Activated CD4-positive, alpha-beta memory T cell treated with anti-CD3 and anti-CD28 coated beads for 36 hours (primary cell): ENCODE data around the gene SGF29. TPM values are rescaled to one million over a fixed set of nuclear protein-coding genes. Genes with fewer than 3 reads are reported as not detected.
"Not testable (repeated sequence)": the region's sequence is repeated elsewhere in the genome, so short reads cannot be mapped to it uniquely, and the experiment has no call there.

Source experiments
- CTCF ChIA-PET: fragments of 350-600 bp; sonication (Branson Sonifier 250); formaldehyde crosslinking; loops from one replicate; lab custom pipeline; 2021; ENCODE audit warnings: antibody characterized with exemption, inconsistent platforms; lab: Charles Lee
- POLR2A ChIA-PET: fragments of 350-600 bp; sonication (Branson Sonifier 250); formaldehyde crosslinking; loops from one replicate; lab custom pipeline; 2021; ENCODE audit warnings: antibody characterized with exemption; lab: Charles Lee
- DNase-seq: peaks from one replicate; pipeline ENCODE4 v3.0.0-alpha.2; 2020
- H3K27ac Mint-ChIP-seq: one replicate; pipeline ENCODE4 v1.8.0; 2021; ENCODE audit warnings: mixed read lengths
- H3K27me3 Mint-ChIP-seq: one replicate; pipeline ENCODE4 v1.8.0; 2021; ENCODE audit warnings: mixed read lengths
- H3K36me3 Mint-ChIP-seq: one replicate; pipeline ENCODE4 v1.8.0; 2021; ENCODE audit warnings: mixed read lengths
- H3K4me1 Mint-ChIP-seq: one replicate; pipeline ENCODE4 v1.8.0; 2021; ENCODE audit warnings: low read depth, mixed read lengths
- H3K4me3 Mint-ChIP-seq: one replicate; pipeline ENCODE4 v1.8.0; 2021; ENCODE audit warnings: mild to moderate bottlenecking, mixed read lengths
- H3K9me3 Mint-ChIP-seq: one replicate; pipeline ENCODE4 v1.8.0; 2021; ENCODE audit warnings: mixed read lengths
- intact Hi-C: fragments of 100-400 bp; cut with micrococcal nuclease; formaldehyde crosslinking; loops from one replicate; pipeline ENCODE4 v1.15.1; 2023
- total RNA-seq, 2 experiments: library from RNA; stranded (reverse); gene quantifications; one replicate each; pipeline ENCODE4 v1.2.3, GENCODE V29; 2021

SGF29 gene
- total RNA-seq, 2 experiments from 2014 or later: 17.8 to 18.5 TPM

GRCh38 chr16:28537964-28538732, 15.6 kb upstream of the SGF29 start:
- Mint-ChIP-seq H3K4me3 (no peak overlapping the region), H3K4me1 (peaks cover 27% of the 10 kb centered on the region)
- intact Hi-C loops: no loop called here

GRCh38 chr16:28538733-28539596, 14.8 kb upstream of the SGF29 start, which contains the start of gene NUPR1:
Gene NUPR1 (minus strand): TSS chr16:28538974. CDS start chr16:28538907, 67 bp downstream.
- Mint-ChIP-seq H3K36me3 (no peaks in the 10 kb centered on the region), H3K27ac (no peak within 1 kb of the TSS)
- DNase-seq: no peak

More at GRCh38 chr16:28537964-28538732, 15.6 kb upstream of the SGF29 start:
- Mint-ChIP-seq H3K9me3 (no peaks in the 10 kb centered on the region), H3K36me3 (no peaks in the 10 kb centered on the region), H3K27ac (no peak overlapping the region), H3K27me3 (no peaks in the 10 kb centered on the region)
- CTCF ChIA-PET: no interaction called here
- POLR2A ChIA-PET: interaction anchor here (0.6 kb wide), 1 partner anchor 46 kb away, joined by 4 read pairs; the partner anchor contains the start of gene CLN3
- DNase-seq: no peak

GRCh38 chr16:28540346-28540745, 13.4 kb upstream of the SGF29 start:
- H3K27me3 Mint-ChIP-seq: no peaks in the 10 kb centered on the region
- ChIA-PET POLR2A (no interaction called here), CTCF (interaction anchor here (0.6 kb wide), 1 partner anchor 314 kb away, joined by 5 read pairs; no protein-coding TSS in a partner anchor)
- no peak overlapping the region for H3K27ac Mint-ChIP-seq
- no peaks in the 10 kb centered on the region for H3K9me3 Mint-ChIP-seq
- peaks cover 11% of the 10 kb centered on the region for H3K4me1 Mint-ChIP-seq
- no peaks in the 10 kb centered on the region for H3K36me3 Mint-ChIP-seq
- intact Hi-C loops: no loop called here
- DNase-seq: no peak
- no peak overlapping the region for H3K4me3 Mint-ChIP-seq

More at GRCh38 chr16:28538733-28539596, 14.8 kb upstream of the SGF29 start, which contains the start of gene NUPR1:
- Mint-ChIP-seq H3K9me3 (no peaks in the 10 kb centered on the region), H3K4me3 (no peak within 1 kb of the TSS), H3K4me1 (peaks cover 24% of the 10 kb centered on the region), H3K27me3 (no peaks in the 10 kb centered on the region)
- ChIA-PET POLR2A (interaction anchor here (0.6 kb wide), 1 partner anchor 47 kb away, joined by 4 read pairs; the partner anchor contains the start of gene CLN3), CTCF (interaction anchor here (0.7 kb wide), 1 partner anchor 300 kb away, joined by 3 read pairs; no protein-coding TSS in a partner anchor)
- intact Hi-C loops: no loop called here

GRCh38 chr16:28542646-28543045, 11.1 kb upstream of the SGF29 start:
- Mint-ChIP-seq H3K27ac (no peak overlapping the region), H3K27me3 (no peaks in the 10 kb centered on the region)
- POLR2A ChIA-PET: no interaction called here

GRCh38 chr16:28543072-28543471, 10.6 kb upstream of the SGF29 start:
- CTCF ChIA-PET: no interaction called here
- peaks cover 7% of the 10 kb centered on the region for H3K4me1 Mint-ChIP-seq
- intact Hi-C loops: no loop called here

More at GRCh38 chr16:28542646-28543045, 11.1 kb upstream of the SGF29 start:
- H3K4me3 Mint-ChIP-seq: no peak overlapping the region
- H3K36me3 Mint-ChIP-seq: no peaks in the 10 kb centered on the region
- CTCF ChIA-PET: no interaction called here
- H3K9me3 Mint-ChIP-seq: no peaks in the 10 kb centered on the region
- no peak for DNase-seq
- H3K4me1 Mint-ChIP-seq: peaks cover 7% of the 10 kb centered on the region
- intact Hi-C loops: no loop called here

GRCh38 chr16:28544998-28545397, 8.7 kb upstream of the SGF29 start:
- Mint-ChIP-seq H3K27me3 (peaks cover 3% of the 10 kb centered on the region), H3K4me1 (peaks cover 11% of the 10 kb centered on the region), H3K4me3 (no peak overlapping the region), H3K9me3 (no peaks in the 10 kb centered on the region), H3K27ac (no peak overlapping the region), H3K36me3 (no peaks in the 10 kb centered on the region)
- ChIA-PET CTCF (interaction anchor here (1.4 kb wide), 1 partner anchor 224 kb away, joined by 3 read pairs; no protein-coding TSS in a partner anchor), POLR2A (no interaction called here)
- intact Hi-C loops: no loop called here
- no peak for DNase-seq

More at GRCh38 chr16:28543072-28543471, 10.6 kb upstream of the SGF29 start:
- H3K36me3 Mint-ChIP-seq: no peaks in the 10 kb centered on the region
- H3K4me3 Mint-ChIP-seq: no peak overlapping the region
- POLR2A ChIA-PET: no interaction called here
- no peak for DNase-seq
- H3K27ac Mint-ChIP-seq: no peak overlapping the region
- H3K27me3 Mint-ChIP-seq: no peaks in the 10 kb centered on the region
- no peaks in the 10 kb centered on the region for H3K9me3 Mint-ChIP-seq

GRCh38 chr16:28545964-28546363, 7.8 kb upstream of the SGF29 start:
- H3K4me3 Mint-ChIP-seq, H3K27me3 Mint-ChIP-seq, CTCF ChIA-PET, POLR2A ChIA-PET, DNase-seq, H3K27ac Mint-ChIP-seq, H3K9me3 Mint-ChIP-seq, H3K36me3 Mint-ChIP-seq, intact Hi-C loops: not testable (repeated sequence)
- H3K4me1 Mint-ChIP-seq: peaks cover 11% of the 10 kb centered on the region

- H3K4me3 Mint-ChIP-seq: no peak overlapping the region
- H3K36me3 Mint-ChIP-seq: no peaks in the 10 kb centered on the region
- no peak for DNase-seq
- H3K27me3 Mint-ChIP-seq: peaks cover 3% of the 10 kb centered on the region
- H3K9me3 Mint-ChIP-seq: no peaks in the 10 kb centered on the region
- CTCF ChIA-PET: no interaction called here
- no peak overlapping the region for H3K27ac Mint-ChIP-seq
- intact Hi-C loops: no loop called here
- peaks cover 11% of the 10 kb centered on the region for H3K4me1 Mint-ChIP-seq
- POLR2A ChIA-PET: no interaction called here
Measured at GRCh38 chr16:28546626-28547025, 7.1 kb upstream of the SGF29 start.

GRCh38 chr16:28548306-28548802, 5.4 kb upstream of the SGF29 start:
- no peak for DNase-seq
- H3K27me3 Mint-ChIP-seq: peaks cover 3% of the 10 kb centered on the region
- no peaks in the 10 kb centered on the region for H3K9me3 Mint-ChIP-seq
- ChIA-PET POLR2A (no interaction called here), CTCF (interaction anchor here (0.9 kb wide), 1 partner anchor 9 kb away, joined by 3 read pairs; no protein-coding TSS in a partner anchor)
- H3K4me1 Mint-ChIP-seq: peaks cover 3% of the 10 kb centered on the region
- no peak overlapping the region for H3K27ac Mint-ChIP-seq
- no peaks in the 10 kb centered on the region for H3K36me3 Mint-ChIP-seq
- no peak overlapping the region for H3K4me3 Mint-ChIP-seq
- intact Hi-C loops: no loop called here

- CTCF ChIA-PET: interaction anchor here (0.8 to 1.1 kb wide), 2 partner anchors 228 to 271 kb away, joined by 4 read pairs; no protein-coding TSS in a partner anchor
- intact Hi-C loops: no loop called here
- no peak for DNase-seq
- Mint-ChIP-seq H3K36me3 (no peaks in the 10 kb centered on the region), H3K9me3 (no peaks in the 10 kb centered on the region), H3K4me3 (no peak overlapping the region), H3K27ac (peak overlapping the region; percentile 49), H3K4me1 (peaks cover 6% of the 10 kb centered on the region), H3K27me3 (peaks cover 3% of the 10 kb centered on the region)
- POLR2A ChIA-PET: no interaction called here
Measured at GRCh38 chr16:28549301-28549899, 4.3 kb upstream of the SGF29 start.
